Measurements from ENCODE around the gene LY6G5B. TPM values are rescaled to one million over a fixed set of nuclear protein-coding genes. Genes with fewer than 3 reads are reported as not detected.
A peak's percentile ranks its signal among the peaks of the same experiment; 100 is the strongest.

The LY6G5B gene
- total and polyA plus RNA-seq, 2 donors = 2.3 to 6.5 TPM

GRCh38 chr6:31681135-31681671 is 11.4 kb downstream of the LY6G5B start:
- Histone ChIP-seq H3K36me3 (ENCODE audit: control insufficient read depth in 2 of 2, insufficient read depth in 2 of 2, low read length in 1 of 2) (peaks cover 11 to 18% of the 10 kb centered on the region in 2 donors), H3K27me3 (ENCODE audit: control insufficient read depth in 2 of 2, insufficient read depth in 1 of 2, low read length in 1 of 2) (peaks cover 0 to 34% of the 10 kb centered on the region in 2 donors), H3K27ac (ENCODE audit: low read depth in 1 of 2, low read length in 1 of 2) (peak overlapping the region; percentile 37 to 46), H3K4me3 (ENCODE audit: low read length in 2 of 2) (peak overlapping the region; percentile 62 to 70), H3K9me3 (ENCODE audit: control insufficient read depth in 2 of 2, insufficient read depth in 1 of 2, low read length in 1 of 2) (no peaks in the 10 kb centered on the region), H3K4me1 (ENCODE audit: control insufficient read depth in 2 of 2, insufficient read depth in 2 of 2, low read length in 2 of 2) (peaks cover 2 to 27% of the 10 kb centered on the region in 2 donors)
- DNase-seq (ENCODE audit: low read depth in 6 of 9, low spot score in 9 of 9) = peak in 2 of 9 donors; percentile 43 to 65
- under 1% methylated on average over 40 of the region's 40 CpGs for WGBS

- peaks cover 2 to 20% of the 10 kb centered on the region in 2 donors for H3K4me1 ChIP-seq (ENCODE audit: control insufficient read depth in 2 of 2, insufficient read depth in 2 of 2, low read length in 2 of 2)
- H3K27me3 ChIP-seq (ENCODE audit: control insufficient read depth in 2 of 2, insufficient read depth in 1 of 2, low read length in 1 of 2) = peaks cover 0 to 34% of the 10 kb centered on the region in 2 donors
- H3K9me3 ChIP-seq (ENCODE audit: control insufficient read depth in 2 of 2, insufficient read depth in 1 of 2, low read length in 1 of 2) = no peaks in the 10 kb centered on the region
- WGBS = 95% methylated on average over 13 of the region's 13 CpGs
- no peak overlapping the region for H3K27ac ChIP-seq (ENCODE audit: low read depth in 1 of 2, low read length in 1 of 2)
- H3K4me3 ChIP-seq (ENCODE audit: low read length in 2 of 2) = no peak overlapping the region
- no peak for DNase-seq (ENCODE audit: low read depth in 6 of 9, low spot score in 9 of 9)
- peaks cover 35 to 42% of the 10 kb centered on the region in 2 donors for H3K36me3 ChIP-seq (ENCODE audit: control insufficient read depth in 2 of 2, insufficient read depth in 2 of 2, low read length in 1 of 2)
Observed at GRCh38 chr6:31683591-31683990, 13.8 kb downstream of the LY6G5B start.

GRCh38 chr6:31686483-31686882 is 16.7 kb downstream of the LY6G5B start:
- WGBS = 97% methylated on average over 5 of the region's 5 CpGs
- no peak overlapping the region for H3K4me3 ChIP-seq (ENCODE audit: low read length in 2 of 2)
- peaks cover 64 to 71% of the 10 kb centered on the region in 2 donors for H3K36me3 ChIP-seq (ENCODE audit: control insufficient read depth in 2 of 2, insufficient read depth in 2 of 2, low read length in 1 of 2)
- DNase-seq (ENCODE audit: low read depth in 6 of 9, low spot score in 9 of 9) = no peak
- H3K27me3 ChIP-seq (ENCODE audit: control insufficient read depth in 2 of 2, insufficient read depth in 1 of 2, low read length in 1 of 2) = peaks cover 0 to 19% of the 10 kb centered on the region in 2 donors
- peaks cover 0 to 3% of the 10 kb centered on the region in 2 donors for H3K4me1 ChIP-seq (ENCODE audit: control insufficient read depth in 2 of 2, insufficient read depth in 2 of 2, low read length in 2 of 2)
- H3K27ac ChIP-seq (ENCODE audit: low read depth in 1 of 2, low read length in 1 of 2) = no peak overlapping the region
- no peaks in the 10 kb centered on the region for H3K9me3 ChIP-seq (ENCODE audit: control insufficient read depth in 2 of 2, insufficient read depth in 1 of 2, low read length in 1 of 2)

- WGBS = 96% methylated on average over 8 of the region's 8 CpGs
- no peak for DNase-seq (ENCODE audit: low read depth in 6 of 9, low spot score in 9 of 9)
- no peak overlapping the region for H3K4me3 ChIP-seq (ENCODE audit: low read length in 2 of 2)
- no peaks in the 10 kb centered on the region for H3K9me3 ChIP-seq (ENCODE audit: control insufficient read depth in 2 of 2, insufficient read depth in 1 of 2, low read length in 1 of 2)
- peaks cover 0 to 11% of the 10 kb centered on the region in 2 donors for H3K27me3 ChIP-seq (ENCODE audit: control insufficient read depth in 2 of 2, insufficient read depth in 1 of 2, low read length in 1 of 2)
- no peak overlapping the region for H3K27ac ChIP-seq (ENCODE audit: low read depth in 1 of 2, low read length in 1 of 2)
- peaks cover 70 to 77% of the 10 kb centered on the region in 2 donors for H3K36me3 ChIP-seq (ENCODE audit: control insufficient read depth in 2 of 2, insufficient read depth in 2 of 2, low read length in 1 of 2)
- no peaks in the 10 kb centered on the region for H3K4me1 ChIP-seq (ENCODE audit: control insufficient read depth in 2 of 2, insufficient read depth in 2 of 2, low read length in 2 of 2)
Observed at GRCh38 chr6:31687321-31687720, 17.5 kb downstream of the LY6G5B start.

- 97% methylated on average over 14 of the region's 14 CpGs for WGBS
Observed at GRCh38 chr6:31687860-31688693, 18.3 kb downstream of the LY6G5B start.

GRCh38 chr6:31689249-31690110 is 19.7 kb downstream of the LY6G5B start:
- peaks cover 87 to 88% of the 10 kb centered on the region in 2 donors for H3K36me3 ChIP-seq (ENCODE audit: control insufficient read depth in 2 of 2, insufficient read depth in 2 of 2, low read length in 1 of 2)
- H3K27ac ChIP-seq (ENCODE audit: low read depth in 1 of 2, low read length in 1 of 2) = no peak overlapping the region
- H3K4me1 ChIP-seq (ENCODE audit: control insufficient read depth in 2 of 2, insufficient read depth in 2 of 2, low read length in 2 of 2) = no peaks in the 10 kb centered on the region
- no peak for DNase-seq (ENCODE audit: low read depth in 6 of 9, low spot score in 9 of 9)
- no peaks in the 10 kb centered on the region for H3K27me3 ChIP-seq (ENCODE audit: control insufficient read depth in 2 of 2, insufficient read depth in 1 of 2, low read length in 1 of 2)
- 95% methylated on average over 11 of the region's 11 CpGs for WGBS
- no peak overlapping the region for H3K4me3 ChIP-seq (ENCODE audit: low read length in 2 of 2)
- H3K9me3 ChIP-seq (ENCODE audit: control insufficient read depth in 2 of 2, insufficient read depth in 1 of 2, low read length in 1 of 2) = no peaks in the 10 kb centered on the region

More at GRCh38 chr6:31687860-31688693, 18.3 kb downstream of the LY6G5B start:
- Histone ChIP-seq H3K4me1 (ENCODE audit: control insufficient read depth in 2 of 2, insufficient read depth in 2 of 2, low read length in 2 of 2) (no peaks in the 10 kb centered on the region), H3K36me3 (ENCODE audit: control insufficient read depth in 2 of 2, insufficient read depth in 2 of 2, low read length in 1 of 2) (peaks cover 77 to 85% of the 10 kb centered on the region in 2 donors), H3K9me3 (ENCODE audit: control insufficient read depth in 2 of 2, insufficient read depth in 1 of 2, low read length in 1 of 2) (no peaks in the 10 kb centered on the region), H3K27ac (ENCODE audit: low read depth in 1 of 2, low read length in 1 of 2) (no peak overlapping the region), H3K4me3 (ENCODE audit: low read length in 2 of 2) (no peak overlapping the region), H3K27me3 (ENCODE audit: control insufficient read depth in 2 of 2, insufficient read depth in 1 of 2, low read length in 1 of 2) (peaks cover 0 to 5% of the 10 kb centered on the region in 2 donors)
- DNase-seq (ENCODE audit: low read depth in 6 of 9, low spot score in 9 of 9) = no peak

- WGBS = 97% methylated on average over 10 of the region's 10 CpGs
- H3K27me3 ChIP-seq (ENCODE audit: control insufficient read depth in 2 of 2, insufficient read depth in 1 of 2, low read length in 1 of 2) = no peaks in the 10 kb centered on the region
- no peaks in the 10 kb centered on the region for H3K4me1 ChIP-seq (ENCODE audit: control insufficient read depth in 2 of 2, insufficient read depth in 2 of 2, low read length in 2 of 2)
- H3K4me3 ChIP-seq (ENCODE audit: low read length in 2 of 2) = no peak overlapping the region
- H3K9me3 ChIP-seq (ENCODE audit: control insufficient read depth in 2 of 2, insufficient read depth in 1 of 2, low read length in 1 of 2) = no peaks in the 10 kb centered on the region
- DNase-seq (ENCODE audit: low read depth in 6 of 9, low spot score in 9 of 9) = no peak
- H3K36me3 ChIP-seq (ENCODE audit: control insufficient read depth in 2 of 2, insufficient read depth in 2 of 2, low read length in 1 of 2) = peaks cover 91 to 95% of the 10 kb centered on the region in 2 donors
- H3K27ac ChIP-seq (ENCODE audit: low read depth in 1 of 2, low read length in 1 of 2) = no peak overlapping the region
Observed at GRCh38 chr6:31690231-31691077, 20.7 kb downstream of the LY6G5B start.

- H3K4me1 ChIP-seq (ENCODE audit: control insufficient read depth in 2 of 2, insufficient read depth in 2 of 2, low read length in 2 of 2) = no peaks in the 10 kb centered on the region
Observed at GRCh38 chr6:31691078-31691463, 21.3 kb downstream of the LY6G5B start.

More at GRCh38 chr6:31691078-31691463, 21.3 kb downstream of the LY6G5B start:
- Histone ChIP-seq H3K27ac (ENCODE audit: low read depth in 1 of 2, low read length in 1 of 2) (no peak overlapping the region), H3K9me3 (ENCODE audit: control insufficient read depth in 2 of 2, insufficient read depth in 1 of 2, low read length in 1 of 2) (no peaks in the 10 kb centered on the region), H3K27me3 (ENCODE audit: control insufficient read depth in 2 of 2, insufficient read depth in 1 of 2, low read length in 1 of 2) (no peaks in the 10 kb centered on the region), H3K4me3 (ENCODE audit: low read length in 2 of 2) (no peak overlapping the region), H3K36me3 (ENCODE audit: control insufficient read depth in 2 of 2, insufficient read depth in 2 of 2, low read length in 1 of 2) (peaks cover 87 to 88% of the 10 kb centered on the region in 2 donors)
- 98% methylated on average over 6 of the region's 6 CpGs for WGBS
- DNase-seq (ENCODE audit: low read depth in 6 of 9, low spot score in 9 of 9) = no peak
